HUES6 (cell line): ENCODE results near the gene RAD54L.
"Not testable (repeated sequence)": the region's sequence is repeated elsewhere in the genome, so short reads cannot be mapped to it uniquely, and the experiment has no call there.

Source experiments
- H3K27ac ChIP-seq: 2 replicates; pipeline ENCODE4 v1.7.0; 2013; ENCODE audit warnings: low read depth, mild to moderate bottlenecking, low read length, inconsistent platforms
- H3K27me3 ChIP-seq: 2 replicates; pipeline ENCODE4 v1.6.1; 2013; ENCODE audit warnings: low read length; ENCODE audit not compliant: control insufficient read depth, insufficient read depth
- H3K36me3 ChIP-seq: 2 replicates; pipeline ENCODE4 v1.6.1; 2013; ENCODE audit warnings: low read length; ENCODE audit not compliant: control insufficient read depth, insufficient read depth
- H3K4me1 ChIP-seq: 2 replicates; pipeline ENCODE4 v1.6.1; 2013; ENCODE audit warnings: low read length; ENCODE audit not compliant: control insufficient read depth, insufficient read depth
- H3K4me3 ChIP-seq: 2 replicates; pipeline ENCODE4 v1.5.1; 2013; ENCODE audit warnings: low read depth, low read length
- H3K9ac ChIP-seq: one replicate; pipeline ENCODE4 v1.6.1; 2013; ENCODE audit warnings: mild to moderate bottlenecking, low read length
- H3K9me3 ChIP-seq: 2 replicates; pipeline ENCODE4 v1.6.1; 2013; ENCODE audit warnings: low read depth, low read length; ENCODE audit not compliant: control insufficient read depth, insufficient read depth

The RAD54L gene

DNA sequence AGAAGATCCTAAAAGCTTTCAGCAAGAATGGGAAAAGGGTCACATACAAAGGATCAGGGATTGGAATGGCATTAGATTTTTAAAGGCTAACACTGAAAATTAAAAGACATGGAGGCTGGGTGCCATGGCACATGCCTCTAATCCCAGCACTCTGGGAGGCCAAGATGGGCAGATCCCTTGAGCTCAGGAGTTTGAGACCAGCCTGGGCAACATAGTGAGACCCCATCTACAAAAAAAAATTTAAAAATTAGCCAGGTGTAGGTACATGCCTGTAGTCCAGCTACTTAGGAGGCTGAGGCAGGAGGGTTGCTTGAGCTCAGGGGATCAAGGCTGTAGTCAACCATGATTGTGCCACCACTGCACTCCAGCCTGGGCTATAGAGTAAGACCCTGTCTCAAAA is 32.1 kb upstream of the RAD54L start:
- H3K27me3 ChIP-seq, result no peaks in the 10 kb centered on the region
- no peak overlapping the region for H3K9ac ChIP-seq
- no peaks in the 10 kb centered on the region for H3K36me3 ChIP-seq
- H3K27ac ChIP-seq, result no peak overlapping the region
- no peaks in the 10 kb centered on the region for H3K9me3 ChIP-seq
- H3K4me1 ChIP-seq, result no peaks in the 10 kb centered on the region; the same call in 1 of the 2 replicates
- no peak overlapping the region for H3K4me3 ChIP-seq

DNA sequence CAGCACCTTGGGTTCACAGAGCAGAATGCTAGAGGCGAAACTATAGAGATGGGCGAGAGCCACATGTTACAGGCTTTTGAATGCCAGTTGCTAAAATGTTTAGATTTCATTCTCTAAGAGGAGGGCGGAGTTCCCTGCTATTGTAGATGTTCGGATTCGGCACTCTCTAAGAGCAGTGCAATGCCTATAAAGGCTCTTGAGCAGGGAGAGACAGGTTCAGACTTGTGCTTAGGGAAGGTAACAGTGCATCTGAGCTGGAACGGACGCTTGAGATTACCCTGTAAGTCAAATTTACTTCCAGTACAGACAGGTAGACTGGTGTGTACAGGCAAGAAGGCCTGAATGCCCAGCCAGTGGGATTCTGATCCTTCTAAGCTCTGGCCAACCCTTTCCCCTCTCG is 29.1 kb upstream of the RAD54L start:
- H3K4me1 ChIP-seq, result peaks cover 14% of the 10 kb centered on the region
- H3K27me3 ChIP-seq, result no peaks in the 10 kb centered on the region
- H3K36me3 ChIP-seq, result no peaks in the 10 kb centered on the region
- H3K27ac ChIP-seq, result no peak overlapping the region
- no peak overlapping the region for H3K4me3 ChIP-seq
- H3K9me3 ChIP-seq, result no peaks in the 10 kb centered on the region
- no peak overlapping the region for H3K9ac ChIP-seq

DNA sequence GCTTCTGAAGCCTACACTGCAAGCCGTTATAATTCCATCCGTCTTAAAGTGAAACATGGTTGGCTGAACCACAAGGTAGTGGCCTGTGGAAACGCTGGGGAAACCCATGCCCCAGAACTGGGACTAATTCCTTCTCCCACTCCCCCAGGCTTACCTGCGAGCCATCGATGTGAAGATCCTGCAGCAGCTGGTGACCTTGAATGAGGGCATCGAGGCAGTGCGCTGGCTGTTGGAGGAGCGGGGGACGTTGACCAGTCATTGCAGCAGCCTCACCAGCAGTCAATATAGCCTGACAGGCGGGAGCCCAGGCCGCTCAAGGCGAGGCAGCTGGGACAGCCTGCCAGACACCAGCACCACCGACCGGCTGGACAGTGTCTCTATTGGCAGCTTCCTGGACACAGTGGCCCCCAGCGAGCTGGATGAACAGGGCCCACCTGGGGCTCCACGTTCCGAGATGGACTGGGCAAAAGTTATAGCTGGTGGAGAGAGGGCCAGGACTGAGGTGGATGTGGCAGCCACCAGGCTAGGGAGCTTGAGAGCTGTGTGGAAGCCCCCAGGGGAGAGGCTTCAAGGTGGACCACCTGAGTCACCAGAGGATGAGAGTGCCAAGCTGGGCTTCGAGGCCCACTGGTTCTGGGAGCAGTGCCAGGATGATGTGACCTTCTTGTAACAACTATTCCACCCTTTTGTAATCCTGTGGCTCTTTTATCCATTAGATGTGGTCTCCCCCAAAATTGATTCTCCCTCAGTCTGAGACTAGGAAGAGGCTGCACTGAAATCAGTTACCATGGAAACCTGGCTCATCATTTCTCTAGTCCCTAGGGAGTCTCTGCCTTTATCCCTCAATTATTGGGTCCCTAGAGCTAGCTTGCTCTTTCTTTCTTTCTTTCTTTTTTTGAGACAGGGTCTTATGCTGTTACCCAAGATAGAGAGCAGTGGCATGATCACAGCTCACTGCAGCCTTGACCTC is 27.7 kb upstream of the RAD54L start:
- no peak overlapping the region for H3K27ac ChIP-seq
- no peaks in the 10 kb centered on the region for H3K27me3 ChIP-seq
- no peak overlapping the region for H3K9ac ChIP-seq
- H3K4me3 ChIP-seq, result no peak overlapping the region
- no peaks in the 10 kb centered on the region for H3K9me3 ChIP-seq
- H3K4me1 ChIP-seq, result peaks cover 24% of the 10 kb centered on the region
- H3K36me3 ChIP-seq, result no peaks in the 10 kb centered on the region

DNA sequence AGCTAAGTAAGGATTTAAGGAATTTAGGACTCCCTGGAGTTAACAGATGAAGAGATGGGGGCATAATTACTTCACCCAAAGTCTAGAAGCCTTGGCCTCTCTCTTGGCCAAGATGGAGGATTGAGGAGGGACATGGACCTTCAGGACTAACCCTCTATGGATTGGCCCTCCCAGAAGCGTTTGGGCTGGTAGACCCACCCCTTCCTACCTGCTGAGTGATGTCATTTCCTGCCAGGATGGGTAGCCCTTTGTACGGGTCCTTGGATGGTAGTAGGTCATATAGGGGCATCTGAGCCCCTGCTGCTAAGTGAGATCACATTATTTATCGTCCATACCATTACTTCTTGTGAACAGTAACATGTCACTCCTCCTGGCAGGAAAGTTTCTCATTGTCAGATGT is 26.8 kb upstream of the RAD54L start:
- no peak overlapping the region for H3K9ac ChIP-seq
- H3K4me3 ChIP-seq, result no peak overlapping the region
- no peaks in the 10 kb centered on the region for H3K36me3 ChIP-seq
- H3K27ac ChIP-seq, result no peak overlapping the region
- H3K4me1 ChIP-seq, result peaks cover 24% of the 10 kb centered on the region
- no peaks in the 10 kb centered on the region for H3K9me3 ChIP-seq
- H3K27me3 ChIP-seq, result no peaks in the 10 kb centered on the region

DNA sequence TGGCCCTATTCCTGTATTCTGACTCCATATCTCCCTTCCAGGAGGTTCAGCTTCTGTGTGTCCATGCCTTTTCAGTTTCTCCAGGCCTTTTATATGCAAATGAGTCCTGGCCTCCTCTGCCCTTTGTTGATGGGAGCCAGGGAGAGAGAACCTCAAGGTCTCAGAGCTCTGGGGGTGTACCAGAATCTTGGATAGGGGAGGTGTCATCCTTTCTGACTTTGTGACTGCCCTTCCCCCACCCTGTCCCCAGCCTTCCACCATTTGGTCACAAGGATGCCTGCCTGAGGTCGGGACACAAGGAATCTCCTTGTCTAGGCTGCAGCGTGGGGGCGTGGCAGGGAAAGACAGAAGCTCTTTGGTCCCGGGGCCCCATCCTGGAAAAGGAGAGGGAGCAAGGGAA is 25.8 kb upstream of the RAD54L start:
- H3K27ac ChIP-seq, result no peak overlapping the region
- H3K4me3 ChIP-seq, result no peak overlapping the region
- no peaks in the 10 kb centered on the region for H3K36me3 ChIP-seq
- H3K27me3 ChIP-seq, result no peaks in the 10 kb centered on the region
- H3K4me1 ChIP-seq, result peaks cover 24% of the 10 kb centered on the region
- H3K9ac ChIP-seq, result peak overlapping the region; percentile 16
- H3K9me3 ChIP-seq, result no peaks in the 10 kb centered on the region

DNA sequence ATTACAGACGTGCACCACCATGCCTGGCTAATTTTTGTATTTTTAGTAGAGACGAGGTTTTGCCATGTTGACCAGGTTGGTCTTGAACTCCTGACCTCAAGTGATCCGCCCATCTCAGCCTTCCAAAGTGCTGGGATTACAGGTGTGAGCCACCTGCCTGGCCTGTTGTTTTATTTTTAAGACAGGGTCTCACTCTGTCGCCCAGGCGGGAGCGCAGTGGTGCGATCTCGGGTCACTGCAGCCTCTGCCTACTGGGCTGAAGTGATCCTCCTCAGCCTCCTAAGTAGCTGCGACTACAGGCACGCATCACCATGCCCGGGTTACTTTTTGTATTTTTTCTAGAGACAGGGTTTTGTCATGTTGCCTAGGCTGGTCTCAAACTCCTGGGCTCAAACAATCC is 24.5 kb upstream of the RAD54L start:
- H3K27ac ChIP-seq, H3K36me3 ChIP-seq, H3K9ac ChIP-seq, H3K27me3 ChIP-seq, H3K9me3 ChIP-seq, H3K4me3 ChIP-seq: not testable (repeated sequence)
- peaks cover 24% of the 10 kb centered on the region for H3K4me1 ChIP-seq

DNA sequence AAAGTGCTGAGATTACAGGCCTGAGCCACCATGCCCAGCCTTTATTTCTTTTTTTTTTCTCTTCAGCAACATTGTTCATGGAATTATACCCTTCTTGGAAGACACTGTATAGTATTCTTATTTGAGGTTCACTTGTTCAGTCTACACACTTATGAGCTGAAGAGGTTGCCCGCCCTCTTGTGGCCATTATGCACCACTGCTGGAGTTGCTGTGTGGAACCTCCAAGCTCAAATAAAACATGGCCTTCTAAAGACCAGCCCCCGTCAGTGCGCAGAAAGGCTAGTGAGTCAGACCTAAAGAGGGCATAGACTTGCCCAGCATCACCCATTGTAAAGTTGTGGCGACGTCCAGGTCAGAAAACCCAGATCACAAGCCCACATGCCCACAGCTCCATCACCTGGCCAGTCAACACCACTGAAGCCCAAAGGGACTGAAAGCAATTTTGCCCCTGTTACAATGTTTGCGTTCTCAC is 24.1 kb upstream of the RAD54L start:
- Histone ChIP-seq H3K27me3 (no peaks in the 10 kb centered on the region), H3K4me1 (peaks cover 24% of the 10 kb centered on the region), H3K36me3 (no peaks in the 10 kb centered on the region), H3K9me3 (no peaks in the 10 kb centered on the region), H3K4me3 (no peak overlapping the region), H3K9ac (no peak overlapping the region), H3K27ac (no peak overlapping the region)

DNA sequence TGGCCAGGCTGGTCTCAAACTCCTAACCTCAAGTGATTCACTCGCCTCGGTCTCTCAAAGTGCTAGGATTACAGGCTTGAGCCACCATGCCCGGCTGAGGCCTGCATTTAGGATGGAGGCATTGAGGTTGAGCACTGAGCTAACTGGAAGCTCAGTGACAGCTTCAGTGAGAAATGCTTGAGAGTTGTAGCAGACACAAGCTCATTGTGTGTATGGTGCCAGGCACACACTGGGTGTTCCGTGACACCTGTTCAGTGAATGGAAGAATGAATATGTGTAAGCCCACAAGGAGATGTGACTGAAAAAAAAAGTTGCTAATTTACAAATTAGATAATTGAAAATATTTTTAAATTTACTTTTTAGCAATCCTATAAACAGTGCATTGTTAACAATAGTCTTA is 22.6 kb upstream of the RAD54L start:
- no peak overlapping the region for H3K9ac ChIP-seq
- H3K4me3 ChIP-seq, result no peak overlapping the region
- H3K36me3 ChIP-seq, result no peaks in the 10 kb centered on the region
- peaks cover 24% of the 10 kb centered on the region for H3K4me1 ChIP-seq
- no peaks in the 10 kb centered on the region for H3K9me3 ChIP-seq
- H3K27me3 ChIP-seq, result no peaks in the 10 kb centered on the region
- no peak overlapping the region for H3K27ac ChIP-seq

DNA sequence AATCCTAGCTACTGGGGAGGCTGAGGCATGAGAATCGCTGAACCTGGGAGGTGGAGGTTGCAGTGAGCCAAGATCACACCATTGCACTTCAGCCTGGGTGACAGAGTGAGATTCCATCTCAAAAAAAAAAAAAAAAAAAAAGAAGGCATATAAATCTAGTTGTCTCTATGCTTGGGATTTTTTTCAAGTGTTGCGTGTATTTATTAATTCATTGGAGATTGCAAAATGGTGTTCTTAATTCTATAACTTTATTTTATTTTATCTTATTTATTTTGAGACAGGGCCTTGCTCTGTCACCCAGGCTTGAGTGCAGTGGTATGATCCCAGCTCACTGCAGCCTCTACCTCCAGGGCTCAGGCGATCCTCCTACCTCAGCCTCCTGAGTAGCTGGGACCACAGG is 16.3 kb upstream of the RAD54L start:
- H3K27me3 ChIP-seq, H3K4me1 ChIP-seq, H3K9me3 ChIP-seq, H3K36me3 ChIP-seq, H3K9ac ChIP-seq, H3K27ac ChIP-seq, H3K4me3 ChIP-seq: not testable (repeated sequence)

DNA sequence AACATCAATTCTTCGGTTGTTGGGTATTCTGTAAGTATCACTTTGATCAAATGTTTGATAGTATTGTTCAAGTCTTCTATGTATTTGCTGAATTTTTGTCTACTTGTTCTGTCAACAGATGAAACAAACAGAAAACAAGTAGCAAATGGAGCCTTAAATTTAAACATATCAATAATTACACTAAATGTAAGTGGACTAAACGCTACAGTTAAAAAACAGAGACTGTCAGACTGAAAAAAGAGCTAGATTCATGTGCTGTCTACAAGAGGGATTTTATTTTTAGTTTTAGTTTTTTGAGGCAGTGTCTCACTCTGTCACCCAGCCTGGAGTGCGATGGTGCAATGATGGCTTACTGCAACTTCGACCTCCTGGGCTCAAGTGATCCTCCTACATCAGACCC is 10.7 kb upstream of the RAD54L start:
- Histone ChIP-seq H3K4me3 (no peak overlapping the region), H3K27ac (no peak overlapping the region), H3K27me3 (no peaks in the 10 kb centered on the region), H3K9ac (no peak overlapping the region), H3K9me3 (peaks cover 25% of the 10 kb centered on the region), H3K36me3 (no peaks in the 10 kb centered on the region), H3K4me1 (no peaks in the 10 kb centered on the region)

DNA sequence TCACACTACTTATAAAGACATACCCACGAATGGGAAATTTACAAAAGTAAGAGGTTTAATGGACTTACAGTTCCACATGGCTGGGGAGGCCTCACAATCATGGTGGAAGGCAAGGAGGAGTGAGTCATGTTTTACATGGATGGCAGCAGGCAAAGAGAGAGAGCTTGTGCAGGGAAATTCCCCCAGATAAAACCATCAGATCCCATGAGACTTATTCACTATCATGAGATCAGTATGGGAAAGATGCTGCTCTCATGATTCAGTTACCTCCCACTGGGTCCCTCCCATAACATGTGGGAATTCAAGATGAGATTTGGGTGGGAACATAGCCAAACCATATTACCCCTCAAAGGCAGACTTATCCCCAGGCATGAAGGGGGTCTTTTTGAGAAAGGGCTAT is 8.7 kb upstream of the RAD54L start:
- not testable (repeated sequence) for H3K9ac ChIP-seq, H3K27ac ChIP-seq, H3K27me3 ChIP-seq, H3K4me3 ChIP-seq, H3K4me1 ChIP-seq, H3K36me3 ChIP-seq
- peaks cover 25% of the 10 kb centered on the region for H3K9me3 ChIP-seq
